A549 (cell line): Measurements from ENCODE around the gene UVRAG.

Source experiments
- RFX5 ChIP-seq: fragments of 450-650 bp; IDR thresholded peaks from 2 replicates; pipeline ENCODE4 v1.7.1; 2014; ENCODE audit warnings: antibody characterized with exemption, mild to moderate bottlenecking, moderate library complexity
- TF ChIP-seq, protein P1 (sequence below): fragments of >200 bp; sonication (Bioruptor Twin); formaldehyde crosslinking; IDR thresholded peaks from 3 replicates; pipeline ENCODE4 v1.5.1; 2016

DNA sequence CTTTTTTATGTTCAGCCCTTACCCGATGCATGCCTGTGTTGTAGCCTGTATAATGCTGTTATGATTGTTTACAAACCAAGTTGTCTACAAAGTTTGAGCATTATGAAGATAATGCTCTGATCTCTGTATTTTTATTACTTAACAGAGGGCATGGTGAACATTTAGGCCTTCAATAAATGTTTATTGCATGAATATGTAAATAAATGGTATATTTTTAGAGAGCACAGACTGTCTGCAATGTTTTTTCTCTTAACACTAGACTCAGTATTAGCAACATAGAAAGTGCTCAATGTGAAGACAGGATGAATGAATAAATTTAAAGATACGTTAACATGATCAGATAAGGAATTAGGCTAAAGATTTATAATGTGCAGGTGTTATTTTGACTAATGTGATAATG lies 130.9 kb downstream of the UVRAG start:
- TF ChIP-seq RFX5: no peak
- TF ChIP-seq, protein P1, sequence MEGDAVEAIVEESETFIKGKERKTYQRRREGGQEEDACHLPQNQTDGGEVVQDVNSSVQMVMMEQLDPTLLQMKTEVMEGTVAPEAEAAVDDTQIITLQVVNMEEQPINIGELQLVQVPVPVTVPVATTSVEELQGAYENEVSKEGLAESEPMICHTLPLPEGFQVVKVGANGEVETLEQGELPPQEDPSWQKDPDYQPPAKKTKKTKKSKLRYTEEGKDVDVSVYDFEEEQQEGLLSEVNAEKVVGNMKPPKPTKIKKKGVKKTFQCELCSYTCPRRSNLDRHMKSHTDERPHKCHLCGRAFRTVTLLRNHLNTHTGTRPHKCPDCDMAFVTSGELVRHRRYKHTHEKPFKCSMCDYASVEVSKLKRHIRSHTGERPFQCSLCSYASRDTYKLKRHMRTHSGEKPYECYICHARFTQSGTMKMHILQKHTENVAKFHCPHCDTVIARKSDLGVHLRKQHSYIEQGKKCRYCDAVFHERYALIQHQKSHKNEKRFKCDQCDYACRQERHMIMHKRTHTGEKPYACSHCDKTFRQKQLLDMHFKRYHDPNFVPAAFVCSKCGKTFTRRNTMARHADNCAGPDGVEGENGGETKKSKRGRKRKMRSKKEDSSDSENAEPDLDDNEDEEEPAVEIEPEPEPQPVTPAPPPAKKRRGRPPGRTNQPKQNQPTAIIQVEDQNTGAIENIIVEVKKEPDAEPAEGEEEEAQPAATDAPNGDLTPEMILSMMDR: no peak
